Stimulated activated CD4-positive, alpha-beta T cell treated with anti-CD3 and anti-CD28 coated beads, TNF-alpha, amount 100 ng/mL, for 4 hours (primary cell): ENCODE data around the gene PIBF1.
"Not testable (repeated sequence)": the region's sequence is repeated elsewhere in the genome, so short reads cannot be mapped to it uniquely, and the experiment has no call there.

ENCODE experiments used
- DNase-seq, 3 experiments: peaks; one replicate each; pipeline ENCODE4 v3.0.0-alpha.2; 2020; ENCODE audit warnings: low read depth in 3 of 3

Gene PIBF1

GRCh38 chr13:72911981-72912380 lies 130.0 kb downstream of the PIBF1 start:
- no peak for DNase-seq

GRCh38 chr13:72920097-72920496 lies 138.2 kb downstream of the PIBF1 start:
- no peak for DNase-seq

GRCh38 chr13:72931311-72931710 lies 149.4 kb downstream of the PIBF1 start:
- DNase-seq = no peak

- no peak for DNase-seq
Observed at GRCh38 chr13:72932250-72932649, 150.3 kb downstream of the PIBF1 start.

GRCh38 chr13:72946267-72946666 lies 164.3 kb downstream of the PIBF1 start:
- DNase-seq = not testable (repeated sequence)

GRCh38 chr13:72952529-72953141 lies 170.7 kb downstream of the PIBF1 start:
- DNase-seq = no peak

GRCh38 chr13:72953391-72953965 lies 171.5 kb downstream of the PIBF1 start:
- no peak for DNase-seq

- no peak for DNase-seq
Observed at GRCh38 chr13:72959643-72960042, 177.7 kb downstream of the PIBF1 start.

- DNase-seq = no peak
Observed at GRCh38 chr13:72960114-72960513, 178.2 kb downstream of the PIBF1 start.

GRCh38 chr13:72960541-72960940 lies 178.6 kb downstream of the PIBF1 start:
- DNase-seq = no peak

- no peak for DNase-seq
Observed at GRCh38 chr13:72963762-72964161, 181.8 kb downstream of the PIBF1 start.

- DNase-seq = no peak
Observed at GRCh38 chr13:72970301-72970880, 188.5 kb downstream of the PIBF1 start.

- no peak for DNase-seq
Observed at GRCh38 chr13:72970956-72971355, 189.0 kb downstream of the PIBF1 start.

- DNase-seq = no peak
Observed at GRCh38 chr13:72973234-72973633, 191.3 kb downstream of the PIBF1 start.

GRCh38 chr13:72983085-72983768 lies 201.3 kb downstream of the PIBF1 start:
- DNase-seq = no peak

- no peak for DNase-seq
Observed at GRCh38 chr13:72985610-72986009, 203.7 kb downstream of the PIBF1 start.

GRCh38 chr13:72986197-72986596 lies 204.3 kb downstream of the PIBF1 start:
- DNase-seq = no peak

- DNase-seq = no peak
Observed at GRCh38 chr13:72990953-72991352, 209.0 kb downstream of the PIBF1 start.

- DNase-seq = no peak
Observed at GRCh38 chr13:72998012-72998411, 216.1 kb downstream of the PIBF1 start.

GRCh38 chr13:73000027-73000674 lies 218.2 kb downstream of the PIBF1 start:
- DNase-seq = no peak

GRCh38 chr13:73001971-73002370 lies 220.0 kb downstream of the PIBF1 start:
- no peak for DNase-seq

- no peak for DNase-seq
Observed at GRCh38 chr13:73011751-73012150, 229.8 kb downstream of the PIBF1 start.
